Inferior parietal cortex (tissue), 1 donor: ENCODE results near the gene PPM1L.

Experiments
- DNase-seq: peaks from one replicate; pipeline ENCODE4 v3.0.0-alpha.2; 2016; ENCODE audit errors: extremely low spot score

PPM1L gene

GRCh38 chr3:160929595-160929994 is 173.6 kb downstream of the PPM1L start:
- no peak for DNase-seq

- DNase-seq = no peak
Observed at GRCh38 chr3:160931474-160931873, 175.4 kb downstream of the PPM1L start.

- DNase-seq = no peak
Observed at GRCh38 chr3:160935413-160936095, 179.5 kb downstream of the PPM1L start.

GRCh38 chr3:160941885-160942494 is 186.0 kb downstream of the PPM1L start:
- DNase-seq = peak; percentile 94

GRCh38 chr3:160943996-160944395 is 188.0 kb downstream of the PPM1L start:
- no peak for DNase-seq

- DNase-seq = no peak
Observed at GRCh38 chr3:160945336-160945735, 189.3 kb downstream of the PPM1L start.

GRCh38 chr3:160948273-160948672 is 192.2 kb downstream of the PPM1L start:
- DNase-seq = no peak

GRCh38 chr3:160949460-160949859 is 193.4 kb downstream of the PPM1L start:
- DNase-seq = no peak

GRCh38 chr3:160950542-160950941 is 194.5 kb downstream of the PPM1L start:
- no peak for DNase-seq

GRCh38 chr3:160950954-160951353 is 194.9 kb downstream of the PPM1L start:
- no peak for DNase-seq

GRCh38 chr3:160951642-160952487 is 195.8 kb downstream of the PPM1L start:
- DNase-seq = no peak

- DNase-seq = no peak
Observed at GRCh38 chr3:160953686-160954085, 197.7 kb downstream of the PPM1L start.

GRCh38 chr3:160956785-160957184 is 200.8 kb downstream of the PPM1L start:
- DNase-seq = no peak

- no peak for DNase-seq
Observed at GRCh38 chr3:160960568-160960967, 204.5 kb downstream of the PPM1L start.

- no peak for DNase-seq
Observed at GRCh38 chr3:160963949-160964348, 207.9 kb downstream of the PPM1L start.

- peak; percentile 39 for DNase-seq
Observed at GRCh38 chr3:160968761-160969160, 212.7 kb downstream of the PPM1L start.

GRCh38 chr3:160973067-160973809 is 217.2 kb downstream of the PPM1L start:
- DNase-seq = no peak

GRCh38 chr3:160977773-160978172 is 221.7 kb downstream of the PPM1L start:
- no peak for DNase-seq

- no peak for DNase-seq
Observed at GRCh38 chr3:160980740-160981139, 224.7 kb downstream of the PPM1L start.

- DNase-seq = no peak
Observed at GRCh38 chr3:160981217-160981938, 225.3 kb downstream of the PPM1L start.

- DNase-seq = no peak
Observed at GRCh38 chr3:160982491-160982890, 226.5 kb downstream of the PPM1L start.
